Upper lobe of left lung (tissue), 4 donors: ENCODE results near the gene RNF130.

Experiments
- CTCF ChIP-seq, 6 experiments: fragments of 450-650 bp in 4 of 6; fragments of 200-600 bp in 2 of 6; sonication (generic) in 2 of 6; IDR thresholded peaks; one replicate each; pipeline ENCODE4 v1.5.1; 2016 to 2019; ENCODE audit warnings: antibody characterized with exemption in 6 of 6
- POLR2AphosphoS5 ChIP-seq, 2 donors: sonication (generic); formaldehyde crosslinking; IDR thresholded peaks; one replicate each; pipeline ENCODE4 v1.5.1; 2017; ENCODE audit warnings: antibody characterized with exemption in 2 of 2

GRCh38 chr5:179906294-179906794 is 165.2 kb downstream of the RNF130 start:
- no peak for TF ChIP-seq CTCF (IDR thresholded peaks at IDR 0.05)
- no peak for TF ChIP-seq POLR2AphosphoS5 (IDR thresholded peaks at IDR 0.05)
